Calu3 (cell line): Measurements from ENCODE around the gene GBP6. TPM values are rescaled to one million over a fixed set of nuclear protein-coding genes. Genes with fewer than 3 reads are reported as not detected.
"Not testable (repeated sequence)": the region's sequence is repeated elsewhere in the genome, so short reads cannot be mapped to it uniquely, and the experiment has no call there.

Source experiments
- BruUV-seq: library from RNA; stranded (reverse); fragments of 400-500 nt; replicated peaks from 2 replicates; lab custom pipeline; 2021; lab: Mats Ljungman, UMichigan
- CTCF ChIA-PET: fragments of 300-600 bp; sonication (Branson Sonifier 250); formaldehyde crosslinking; loops from one replicate; lab custom pipeline; 2022; ENCODE audit warnings: antibody characterized with exemption; lab: Charles Lee
- DNase-seq: peaks from one replicate; pipeline ENCODE4 v3.0.0; 2022
- H3K27ac Mint-ChIP-seq: one replicate; pipeline ENCODE4 v1.8.0; 2022; ENCODE audit warnings: mixed read lengths; ENCODE audit not compliant: unreplicated experiment
- H3K27me3 Mint-ChIP-seq: one replicate; pipeline ENCODE4 v1.8.0; 2022; ENCODE audit warnings: mixed read lengths; ENCODE audit not compliant: unreplicated experiment
- H3K36me3 Mint-ChIP-seq: one replicate; pipeline ENCODE4 v1.8.0; 2022; ENCODE audit warnings: mild to moderate bottlenecking, moderate library complexity, mixed read lengths; ENCODE audit not compliant: insufficient read depth, unreplicated experiment
- H3K4me1 Mint-ChIP-seq: one replicate; pipeline ENCODE4 v1.8.0; 2022; ENCODE audit warnings: mild to moderate bottlenecking, low read depth, mixed read lengths; ENCODE audit not compliant: unreplicated experiment
- H3K4me3 Mint-ChIP-seq: one replicate; pipeline ENCODE4 v1.8.0; 2022; ENCODE audit warnings: mild to moderate bottlenecking, low read depth, moderate library complexity, mixed read lengths; ENCODE audit not compliant: unreplicated experiment
- H3K9me3 Mint-ChIP-seq: one replicate; pipeline ENCODE4 v1.8.0; 2022; ENCODE audit warnings: low read depth, mixed read lengths; ENCODE audit not compliant: unreplicated experiment
- intact Hi-C: fragments of 100-400 bp; cut with micrococcal nuclease; formaldehyde crosslinking; loops from one replicate; pipeline ENCODE4 v1.10.0; 2022; ENCODE audit not compliant: unreplicated experiment
- total RNA-seq: library from RNA; stranded (reverse); gene quantifications from 2 replicates; pipeline ENCODE4 v1.2.3, GENCODE V29; 2022
- TF ChIP-seq, protein P1 (sequence below): fragments of 200-600 bp; IDR thresholded peaks from one replicate; pipeline ENCODE4 v1.8.0; 2022; ENCODE audit warnings: antibody characterized with exemption; ENCODE audit not compliant: unreplicated experiment

GBP6 gene
- total RNA-seq, 1 experiment from 2014 or later = 0.12 TPM

DNA sequence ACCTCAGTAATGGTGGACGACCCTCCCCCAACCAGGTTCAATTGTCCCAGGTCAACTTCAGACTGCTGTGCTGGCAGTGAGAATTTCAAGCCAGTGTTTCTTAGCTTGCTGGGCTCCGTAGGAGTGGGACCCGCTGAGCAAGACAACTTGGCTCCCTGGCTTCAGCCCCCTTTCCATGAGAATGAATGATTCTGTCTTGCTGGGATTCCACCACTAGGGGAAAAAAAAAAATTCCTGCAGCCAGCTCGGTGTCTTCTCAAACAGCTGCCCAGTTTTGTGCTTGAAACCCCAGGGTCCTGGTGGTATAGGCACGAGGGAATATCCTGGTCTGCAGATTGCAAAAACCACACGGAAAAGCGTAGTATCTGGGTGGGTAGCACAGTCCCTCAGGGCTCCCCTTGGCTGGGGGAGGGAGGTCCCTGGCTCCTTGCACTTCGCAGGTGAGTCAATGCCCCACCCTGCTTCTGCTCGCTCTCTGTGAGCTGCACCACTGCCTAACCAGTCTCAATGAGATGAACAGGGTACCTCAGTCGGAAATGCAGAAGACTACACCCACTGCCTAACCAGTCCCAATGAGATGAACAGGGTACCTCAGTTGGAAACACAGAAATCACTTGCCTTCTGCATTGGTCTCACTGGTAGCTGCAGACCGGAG, 41.5 kb downstream of the GBP6 start:
- TF ChIP-seq, protein P1, sequence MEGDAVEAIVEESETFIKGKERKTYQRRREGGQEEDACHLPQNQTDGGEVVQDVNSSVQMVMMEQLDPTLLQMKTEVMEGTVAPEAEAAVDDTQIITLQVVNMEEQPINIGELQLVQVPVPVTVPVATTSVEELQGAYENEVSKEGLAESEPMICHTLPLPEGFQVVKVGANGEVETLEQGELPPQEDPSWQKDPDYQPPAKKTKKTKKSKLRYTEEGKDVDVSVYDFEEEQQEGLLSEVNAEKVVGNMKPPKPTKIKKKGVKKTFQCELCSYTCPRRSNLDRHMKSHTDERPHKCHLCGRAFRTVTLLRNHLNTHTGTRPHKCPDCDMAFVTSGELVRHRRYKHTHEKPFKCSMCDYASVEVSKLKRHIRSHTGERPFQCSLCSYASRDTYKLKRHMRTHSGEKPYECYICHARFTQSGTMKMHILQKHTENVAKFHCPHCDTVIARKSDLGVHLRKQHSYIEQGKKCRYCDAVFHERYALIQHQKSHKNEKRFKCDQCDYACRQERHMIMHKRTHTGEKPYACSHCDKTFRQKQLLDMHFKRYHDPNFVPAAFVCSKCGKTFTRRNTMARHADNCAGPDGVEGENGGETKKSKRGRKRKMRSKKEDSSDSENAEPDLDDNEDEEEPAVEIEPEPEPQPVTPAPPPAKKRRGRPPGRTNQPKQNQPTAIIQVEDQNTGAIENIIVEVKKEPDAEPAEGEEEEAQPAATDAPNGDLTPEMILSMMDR = no peak
- H3K27ac Mint-ChIP-seq = no peak overlapping the region
- H3K4me1 Mint-ChIP-seq = no peaks in the 10 kb centered on the region
- no peak overlapping the region for H3K4me3 Mint-ChIP-seq
- H3K27me3 Mint-ChIP-seq = peaks cover 13% of the 10 kb centered on the region
- DNase-seq = no peak
- H3K9me3 Mint-ChIP-seq = peaks cover 2% of the 10 kb centered on the region
- CTCF ChIA-PET = no interaction called here
- no TSS peak for BruUV-seq
- intact Hi-C loops = no loop called here
- H3K36me3 Mint-ChIP-seq = no peaks in the 10 kb centered on the region

DNA sequence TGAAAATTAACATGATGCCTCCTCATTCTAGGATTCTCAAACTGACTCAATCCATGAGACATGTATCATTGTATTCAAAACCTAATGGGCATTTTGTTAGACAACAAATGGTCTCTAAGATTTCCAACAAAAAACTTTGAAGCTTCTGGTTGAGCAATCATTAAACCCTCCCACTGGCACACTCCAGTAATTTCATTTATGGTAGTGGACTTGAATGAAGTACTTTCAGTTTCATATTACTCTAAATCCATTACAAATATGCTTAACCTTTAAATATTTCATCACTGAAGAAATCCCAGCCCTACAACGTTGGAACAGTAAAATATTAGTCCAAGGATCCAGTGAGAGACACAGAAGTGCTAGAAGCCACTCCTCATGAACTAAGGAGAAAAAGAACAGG, 43.5 kb downstream of the GBP6 start:
- intact Hi-C loops = no loop called here
- no peak for DNase-seq
- H3K27me3 Mint-ChIP-seq = peaks cover 13% of the 10 kb centered on the region
- TF ChIP-seq, protein P1 = no peak
- no TSS peak for BruUV-seq
- no peaks in the 10 kb centered on the region for H3K4me1 Mint-ChIP-seq
- H3K9me3 Mint-ChIP-seq = no peaks in the 10 kb centered on the region
- no peak overlapping the region for H3K4me3 Mint-ChIP-seq
- CTCF ChIA-PET = no interaction called here
- no peaks in the 10 kb centered on the region for H3K36me3 Mint-ChIP-seq
- no peak overlapping the region for H3K27ac Mint-ChIP-seq

DNA sequence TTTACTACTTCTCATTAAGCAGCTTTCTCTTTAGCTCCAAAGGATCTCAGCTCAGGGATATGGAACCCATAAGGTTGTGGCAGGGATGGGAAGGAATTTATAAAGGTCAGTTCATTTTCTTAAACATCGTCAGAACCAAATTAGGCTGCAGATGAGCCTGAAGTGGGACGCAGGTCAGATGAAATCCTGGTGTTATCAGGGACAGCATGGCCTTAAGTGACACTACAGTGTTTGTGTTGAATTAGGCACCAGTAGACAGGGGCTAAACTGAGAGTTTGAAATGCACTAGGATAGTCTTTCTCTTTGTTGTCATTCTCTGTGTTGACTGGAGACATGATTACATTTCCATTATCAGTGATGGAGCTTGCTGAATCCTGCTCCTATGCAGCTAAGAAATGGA, 43.9 kb downstream of the GBP6 start:
- BruUV-seq, DNase-seq, H3K36me3 Mint-ChIP-seq, intact Hi-C loops, H3K9me3 Mint-ChIP-seq, H3K4me1 Mint-ChIP-seq, H3K27ac Mint-ChIP-seq, H3K4me3 Mint-ChIP-seq: not testable (repeated sequence)
- H3K27me3 Mint-ChIP-seq = peaks cover 13% of the 10 kb centered on the region
- CTCF ChIA-PET = interaction anchor here (0.6 kb wide), 1 partner anchor 1423 kb away, joined by 4 read pairs; no protein-coding TSS in a partner anchor

DNA sequence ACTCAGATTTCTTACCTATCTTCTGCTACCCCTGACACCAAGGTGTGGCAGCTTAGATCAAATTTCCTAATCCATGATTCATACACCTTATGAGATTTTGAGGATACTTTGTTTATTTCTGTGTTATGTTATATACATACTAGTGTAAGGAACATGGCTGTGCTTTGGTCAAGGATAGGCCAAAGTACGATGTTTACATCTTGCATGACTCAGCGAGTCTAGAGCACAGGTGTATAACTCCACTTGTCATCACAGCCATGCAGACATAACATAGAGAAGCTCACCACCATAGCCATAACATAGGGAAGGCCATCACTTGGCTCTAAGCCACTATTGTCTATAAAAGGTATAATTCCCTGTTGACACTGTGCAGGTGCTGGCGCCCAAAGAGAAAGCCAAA, 61.2 kb downstream of the GBP6 start:
- intact Hi-C loops = no loop called here
- CTCF ChIA-PET = no interaction called here
- no peaks in the 10 kb centered on the region for H3K36me3 Mint-ChIP-seq
- no peak overlapping the region for H3K27ac Mint-ChIP-seq
- TF ChIP-seq, protein P1 = no peak
- peaks cover 8% of the 10 kb centered on the region for H3K4me1 Mint-ChIP-seq
- DNase-seq = no peak
- no TSS peak for BruUV-seq
- no peak overlapping the region for H3K4me3 Mint-ChIP-seq
- no peaks in the 10 kb centered on the region for H3K9me3 Mint-ChIP-seq
- H3K27me3 Mint-ChIP-seq = no peaks in the 10 kb centered on the region

DNA sequence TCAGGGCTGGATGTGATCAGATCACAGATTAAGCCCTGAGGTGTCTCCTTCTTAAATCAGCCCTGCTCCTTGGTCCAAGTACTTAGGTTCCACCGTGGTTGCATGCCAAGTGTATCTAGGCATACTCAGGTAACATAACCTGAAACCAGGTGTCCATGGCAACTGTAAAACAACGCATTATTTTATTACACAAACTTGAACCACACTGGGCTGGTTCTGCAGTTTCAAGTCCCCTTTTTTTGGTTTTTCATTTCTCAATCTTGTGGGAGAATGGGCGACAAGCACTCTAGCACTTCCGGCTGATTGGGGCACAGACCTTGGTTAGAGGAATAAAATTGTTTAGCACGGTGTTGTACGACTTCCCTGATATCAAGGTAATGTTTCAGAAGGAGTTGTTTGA, 65.2 kb downstream of the GBP6 start:
- no peak overlapping the region for H3K4me3 Mint-ChIP-seq
- CTCF ChIA-PET = no interaction called here
- no peak for DNase-seq
- intact Hi-C loops = no loop called here
- H3K36me3 Mint-ChIP-seq = no peaks in the 10 kb centered on the region
- BruUV-seq = no TSS peak
- H3K9me3 Mint-ChIP-seq = no peaks in the 10 kb centered on the region
- H3K27me3 Mint-ChIP-seq = no peaks in the 10 kb centered on the region
- no peak overlapping the region for H3K27ac Mint-ChIP-seq
- TF ChIP-seq, protein P1 = no peak
- peaks cover 8% of the 10 kb centered on the region for H3K4me1 Mint-ChIP-seq

DNA sequence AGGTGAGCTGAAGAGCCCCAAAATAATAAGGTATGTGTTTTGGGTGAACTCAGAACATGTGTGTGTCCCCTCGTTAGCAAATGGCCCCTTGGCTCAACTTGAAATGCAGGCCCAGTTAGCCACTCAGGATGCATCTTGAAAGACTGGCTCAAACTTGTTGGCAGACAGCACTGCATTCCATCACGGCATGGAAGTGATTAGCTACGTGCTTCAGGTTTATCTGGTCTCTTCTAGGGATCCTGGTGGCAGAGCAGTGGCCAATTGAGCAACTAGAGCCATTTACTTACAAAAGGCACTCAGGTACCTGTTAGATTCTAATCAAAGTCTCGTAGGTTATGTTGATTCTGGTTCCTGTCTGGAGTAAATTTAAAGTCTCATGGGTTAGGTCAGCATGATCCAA, 65.8 kb downstream of the GBP6 start:
- BruUV-seq, H3K36me3 Mint-ChIP-seq, H3K27me3 Mint-ChIP-seq, DNase-seq, H3K4me3 Mint-ChIP-seq, CTCF ChIA-PET, H3K27ac Mint-ChIP-seq, intact Hi-C loops, H3K4me1 Mint-ChIP-seq, H3K9me3 Mint-ChIP-seq: not testable (repeated sequence)
